Daoy (cell line): ENCODE results near the gene MINDY4. TPM values are rescaled to one million over a fixed set of nuclear protein-coding genes. Genes with fewer than 3 reads are reported as not detected.

Source experiments
- DNase-seq: peaks from one replicate; pipeline ENCODE4 v3.0.0-alpha.2; 2015; ENCODE audit warnings: low read depth
- total RNA-seq: library from RNA; depleted of rRNA; stranded (reverse); fragments of >200 nt; shearing (Covaris generic); gene quantifications from 2 replicates; pipeline ENCODE4 v1.2.3, GENCODE V29; 2014; rRNA removed

The MINDY4 gene
- total RNA-seq, 1 experiment from 2014 or later, result 12.1 TPM

DNA sequence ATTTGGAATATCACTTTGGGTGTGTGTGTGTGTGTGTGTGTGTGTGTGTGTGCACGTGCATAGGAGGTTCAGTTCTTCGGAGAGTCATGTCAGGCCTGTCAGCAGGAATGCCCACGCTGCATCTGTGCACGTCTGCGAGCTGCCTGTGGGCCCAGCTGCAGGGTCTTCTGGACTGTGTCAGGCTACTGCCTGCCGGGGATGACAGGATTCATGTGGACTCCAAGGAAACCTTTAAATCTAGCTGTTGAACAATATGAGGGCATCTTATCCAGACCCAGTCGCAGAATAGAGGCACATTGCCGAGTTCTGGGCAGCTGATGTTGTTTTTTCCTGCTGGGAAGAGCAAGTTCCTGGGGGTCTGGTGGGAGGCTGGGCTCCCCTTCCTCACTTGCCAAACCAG, 159.4 kb downstream of the MINDY4 start:
- no peak for DNase-seq

DNA sequence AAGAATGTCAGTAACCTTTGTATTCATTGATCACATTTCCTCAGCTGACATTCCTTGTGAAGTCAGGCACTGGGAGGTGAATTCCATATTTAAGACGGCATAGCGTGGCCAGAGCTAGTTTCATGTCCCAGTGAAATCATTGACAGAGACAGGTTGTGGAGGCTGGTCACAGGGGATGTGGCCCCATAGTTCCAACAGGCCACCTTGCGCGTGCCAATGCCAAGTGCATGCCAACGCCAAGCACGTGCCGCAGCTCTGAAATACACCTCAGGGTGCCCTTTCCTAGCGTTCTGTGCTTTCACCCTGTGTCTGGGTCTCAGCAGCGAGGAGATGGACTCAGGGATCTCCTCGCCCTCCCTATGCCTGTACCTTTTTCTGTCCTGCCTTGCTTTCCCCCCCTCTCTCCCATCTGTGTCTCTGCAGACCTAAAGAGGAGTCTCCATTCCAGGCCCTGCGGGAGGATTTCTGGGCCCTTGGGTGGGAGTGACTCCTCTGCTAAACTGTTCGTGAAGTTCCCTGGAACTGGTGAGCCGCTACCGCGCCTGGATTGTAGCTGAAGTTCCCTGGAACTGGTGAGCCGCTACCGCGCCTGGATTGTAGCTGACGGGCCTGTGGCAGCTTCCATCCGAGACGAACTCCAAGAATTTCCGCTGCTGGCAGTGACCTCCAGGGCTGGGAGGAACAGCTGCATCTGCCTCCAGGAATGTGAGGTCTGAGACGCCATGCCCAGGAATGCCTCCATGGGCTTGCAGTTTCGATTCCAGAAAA, 160.1 kb downstream of the MINDY4 start:
- DNase-seq, result peak; percentile 71

- DNase-seq, result no peak
Observed at GRCh38 chr7:30931929-30932540, 160.8 kb downstream of the MINDY4 start.

DNA sequence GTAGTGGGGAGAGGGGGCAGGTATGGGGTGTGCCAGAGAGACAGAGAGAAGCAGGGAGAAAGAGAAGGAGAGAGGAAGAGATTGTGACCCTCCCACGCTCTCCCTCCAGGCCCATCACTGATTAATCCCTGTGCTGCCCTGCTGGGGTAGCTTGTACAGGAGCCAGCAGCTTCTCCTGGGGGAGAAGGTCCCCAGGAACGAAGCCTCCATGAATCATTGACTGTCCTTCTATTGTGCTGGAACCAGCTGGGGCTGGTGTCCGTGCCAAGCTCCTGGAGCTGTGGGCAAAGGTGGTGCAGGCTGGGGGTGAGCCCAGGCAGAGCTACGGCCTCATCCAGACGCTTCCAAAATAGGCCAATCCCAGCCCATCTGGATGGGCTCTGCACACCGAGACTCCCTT, 161.3 kb downstream of the MINDY4 start:
- DNase-seq, result peak; percentile 14

DNA sequence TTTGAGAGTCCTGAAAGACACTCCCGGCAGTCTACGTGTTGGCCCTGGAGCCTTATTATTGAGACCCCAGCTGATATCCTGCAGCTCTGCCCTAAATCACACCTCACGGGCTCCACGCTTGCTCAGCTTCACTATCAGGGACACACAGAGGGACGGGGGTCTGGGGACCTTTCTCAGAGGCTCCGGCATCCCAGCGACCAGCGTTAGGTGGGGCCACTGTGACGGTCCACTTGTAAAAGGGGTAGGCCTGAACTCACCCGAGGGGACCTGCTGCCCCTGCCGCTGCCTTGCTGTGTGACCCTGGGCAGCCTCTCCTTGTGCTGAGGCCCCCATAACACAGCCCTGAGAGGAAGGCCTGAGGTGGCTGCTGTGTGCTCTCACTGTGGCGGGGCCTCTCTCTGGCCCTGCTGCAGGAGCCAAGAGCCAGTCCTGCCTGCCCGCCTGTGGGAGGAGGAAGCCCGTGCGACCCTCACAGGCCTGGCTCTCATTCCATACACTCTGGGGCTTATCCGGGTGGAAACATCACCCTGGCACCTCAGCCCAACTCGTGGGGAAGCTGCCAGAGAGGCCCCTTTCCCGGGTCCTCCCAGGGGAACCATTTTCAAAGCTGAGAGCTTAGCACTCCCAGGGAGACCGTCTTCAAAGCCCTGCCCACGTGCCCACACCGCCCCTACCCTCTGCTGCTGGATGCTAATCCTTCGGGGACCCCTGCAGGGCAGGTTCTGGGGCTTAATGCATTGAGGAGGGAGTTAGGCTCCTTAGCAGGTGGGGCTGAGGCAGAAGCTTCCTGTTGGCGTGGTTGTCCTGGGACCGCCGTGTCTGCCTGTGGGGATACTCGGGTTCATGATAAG, 162.1 kb downstream of the MINDY4 start:
- DNase-seq, result no peak

- DNase-seq, result no peak
Observed at GRCh38 chr7:30934225-30934624, 163.0 kb downstream of the MINDY4 start.

DNA sequence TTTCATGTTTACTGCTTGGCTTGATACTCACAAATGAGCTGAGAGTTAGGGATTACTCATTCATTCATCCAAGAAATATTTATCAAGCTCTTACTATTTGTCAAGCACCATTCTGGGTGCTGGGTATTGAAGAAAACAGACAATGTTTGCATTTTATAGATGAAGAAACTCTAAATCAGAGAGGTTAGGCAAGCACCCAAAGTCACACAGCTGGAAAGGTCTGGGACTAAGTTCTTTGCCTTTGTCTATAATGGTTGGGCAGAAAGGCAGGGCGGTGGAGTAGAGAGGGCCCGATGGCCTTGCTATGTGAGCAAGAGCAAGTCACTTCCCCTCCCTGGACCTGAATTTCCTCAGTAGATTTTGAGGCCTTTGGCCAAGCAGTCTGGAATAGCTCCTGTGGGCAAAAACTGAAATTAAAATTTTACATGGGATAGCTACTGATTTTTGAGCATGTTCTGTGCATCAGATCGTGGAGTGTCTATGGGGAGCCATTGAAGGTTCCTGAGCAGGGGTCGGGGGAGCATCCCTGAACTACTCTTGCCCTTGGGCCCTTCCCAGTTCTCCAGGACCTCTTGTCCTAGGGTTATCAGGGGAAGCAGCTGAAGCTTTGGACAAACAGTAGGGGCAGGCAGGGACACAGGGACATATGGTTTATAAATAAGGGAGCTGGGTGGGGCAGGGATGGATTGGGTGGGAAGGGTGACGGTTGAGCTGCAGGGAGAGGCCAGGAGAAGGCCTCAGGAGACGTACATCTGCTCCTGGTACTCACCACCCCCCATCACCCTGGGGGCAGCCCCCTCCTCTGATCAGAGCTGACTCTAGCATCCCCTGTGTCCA, 163.7 kb downstream of the MINDY4 start:
- no peak for DNase-seq

GRCh38 chr7:30935569-30935877, 164.3 kb downstream of the MINDY4 start:
- no peak for DNase-seq

DNA sequence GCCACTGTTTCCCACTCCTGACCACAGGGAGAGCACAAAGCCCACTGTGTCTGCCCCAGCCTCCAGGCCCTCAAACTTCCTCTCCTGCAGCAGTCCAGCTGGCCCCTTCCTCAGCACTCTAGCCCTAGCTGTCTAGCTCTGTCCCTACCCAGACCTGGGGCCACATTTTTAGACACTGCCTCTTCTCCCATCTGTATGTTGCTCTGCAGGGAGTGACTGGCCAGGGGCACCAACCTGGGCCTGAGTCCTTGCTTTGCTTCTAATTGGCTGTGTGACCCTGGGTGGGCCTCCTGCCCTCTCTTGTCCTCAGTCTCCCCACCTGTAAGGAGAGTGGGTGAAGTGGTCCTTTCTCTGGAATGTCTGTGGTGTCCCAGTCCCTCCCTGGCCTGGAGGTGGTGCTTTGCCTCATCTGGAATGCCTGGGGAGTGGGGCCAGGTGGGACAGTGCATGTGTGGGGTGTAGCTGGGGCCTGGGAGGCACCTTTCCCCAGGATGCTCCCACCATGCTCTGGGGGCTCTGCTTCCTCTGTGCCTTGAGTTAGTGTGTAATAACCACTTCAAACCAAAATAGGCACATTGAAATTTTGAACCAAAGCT, 165.5 kb downstream of the MINDY4 start:
- no peak for DNase-seq

- DNase-seq, result no peak
Observed at GRCh38 chr7:30937416-30937815, 166.2 kb downstream of the MINDY4 start.

- DNase-seq, result peak; percentile 93
Observed at GRCh38 chr7:30938435-30939316, 167.5 kb downstream of the MINDY4 start.

DNA sequence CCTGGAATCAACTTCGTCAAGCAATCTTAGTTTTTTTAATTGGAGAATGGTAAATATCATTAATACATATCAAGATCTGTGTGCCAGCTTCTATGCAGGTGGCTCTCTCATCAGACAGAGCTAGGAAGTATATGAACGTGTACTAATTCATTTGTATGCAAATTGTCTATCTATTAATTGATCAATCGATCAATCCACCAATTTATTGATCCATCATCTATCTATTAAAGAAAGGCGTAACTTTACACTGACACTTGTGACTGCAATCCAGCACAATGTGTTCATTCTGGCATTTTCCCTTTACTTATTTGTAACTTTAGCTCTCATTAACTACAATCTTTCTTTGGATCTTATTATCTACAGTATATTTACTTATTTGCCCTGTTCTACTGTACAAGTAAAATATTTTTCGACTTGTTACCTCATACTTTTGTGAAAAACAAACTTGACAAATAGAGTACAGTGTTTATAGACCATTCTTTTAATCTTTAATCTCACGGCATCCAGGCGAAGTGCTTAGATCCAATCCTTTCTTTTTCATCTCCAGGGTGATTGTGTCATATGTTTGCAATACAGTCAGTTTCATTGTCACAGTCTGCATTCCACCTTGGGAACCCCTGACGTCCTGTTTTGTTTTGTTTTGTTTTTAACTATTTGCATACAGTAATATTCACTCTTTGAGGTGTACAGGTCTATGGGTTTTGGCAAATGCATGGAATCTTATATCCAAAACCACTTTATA, 170.5 kb downstream of the MINDY4 start:
- DNase-seq, result no peak

Other genes with a start within 250 kb of the MINDY4 start
- gene GARS1, start 176.5 kb upstream of the MINDY4 start, total RNA-seq, result 150 and 222 TPM in 2 replicates
- not detected in 2 replicates for gene CRHR2, start 89.0 kb upstream of the MINDY4 start, total RNA-seq
- 0.06 TPM in 1 of 2 replicates, not detected in the other for gene INMT, start 19.3 kb upstream of the MINDY4 start, total RNA-seq
- gene AQP1, start 140.4 kb downstream of the MINDY4 start, total RNA-seq, result 1.0 and 1.6 TPM in 2 replicates
- gene GHRHR, start 192.5 kb downstream of the MINDY4 start, total RNA-seq, result not detected in 2 replicates